Kasumi-1 (cell line): ENCODE results near the gene SLC66A1.

Experiments used
- DNase-seq, 2 experiments: peaks; one replicate each; lab custom pipeline; 2025; lab: John Stamatoyannopoulos, UW

Gene SLC66A1

GRCh38 chr1:19377812-19378718 is 65.9 kb downstream of the SLC66A1 start:
- DNase-seq, result no peak
